Neural crest cell (in vitro differentiated cells): ENCODE data around the gene TAF7. TPM values are rescaled to one million over a fixed set of nuclear protein-coding genes. Genes with fewer than 3 reads are reported as not detected.

Experiments used
- DNase-seq: peaks from one replicate; pipeline ENCODE4 v3.0.0; 2021; ENCODE audit warnings: low read depth, mixed read lengths, low spot score
- H3K27ac Mint-ChIP-seq: one replicate; pipeline ENCODE4 v1.8.0; 2021; ENCODE audit warnings: mild to moderate bottlenecking, mixed read lengths; ENCODE audit not compliant: unreplicated experiment
- H3K27me3 Mint-ChIP-seq: 2 replicates; pipeline ENCODE4 v1.8.0; 2021; ENCODE audit warnings: low read depth, mild to moderate bottlenecking, mixed read lengths
- H3K36me3 Mint-ChIP-seq: 2 replicates; pipeline ENCODE4 v1.8.0; 2021; ENCODE audit warnings: low read depth, mild to moderate bottlenecking, mixed read lengths
- H3K4me1 Mint-ChIP-seq: 2 replicates; pipeline ENCODE4 v1.8.0; 2021; ENCODE audit warnings: mixed read lengths
- H3K4me3 Mint-ChIP-seq: one replicate; pipeline ENCODE4 v1.8.0; 2021; ENCODE audit warnings: mild to moderate bottlenecking, mixed read lengths
- H3K9me3 Mint-ChIP-seq: 2 replicates; pipeline ENCODE4 v1.8.0; 2021; ENCODE audit warnings: mixed read lengths
- total RNA-seq: library from RNA; stranded (reverse); gene quantifications from 2 replicates; pipeline ENCODE4 v1.2.1, GENCODE V29; 2021
- TF ChIP-seq, protein P1 (sequence below): fragments of 200-600 bp; sonication (generic); conservative IDR thresholded peaks from 2 replicates; pipeline ENCODE4 v1.5.0; 2021; ENCODE audit warnings: antibody characterized with exemption, mild to moderate bottlenecking

Gene TAF7
- total RNA-seq, 1 donor from 2014 or later, result 100 TPM

DNA sequence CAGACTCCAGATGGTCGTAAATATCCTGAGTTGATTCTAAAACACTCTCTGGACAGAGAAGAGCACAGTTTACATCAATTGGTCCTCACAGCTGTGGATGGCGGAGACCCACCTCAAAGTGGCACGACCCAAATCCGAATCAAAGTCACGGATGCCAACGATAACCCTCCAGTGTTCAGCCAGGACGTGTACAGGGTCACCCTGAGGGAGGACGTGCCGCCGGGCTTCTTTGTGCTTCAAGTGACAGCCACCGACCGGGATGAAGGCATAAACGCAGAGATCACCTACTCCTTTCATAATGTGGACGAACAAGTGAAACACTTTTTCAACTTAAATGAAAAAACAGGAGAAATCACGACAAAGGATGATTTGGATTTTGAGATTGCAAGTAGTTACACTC lies 40.1 kb upstream of the TAF7 start:
- no peak overlapping the region for H3K27ac Mint-ChIP-seq
- H3K36me3 Mint-ChIP-seq, result peaks cover 54% of the 10 kb centered on the region

DNA sequence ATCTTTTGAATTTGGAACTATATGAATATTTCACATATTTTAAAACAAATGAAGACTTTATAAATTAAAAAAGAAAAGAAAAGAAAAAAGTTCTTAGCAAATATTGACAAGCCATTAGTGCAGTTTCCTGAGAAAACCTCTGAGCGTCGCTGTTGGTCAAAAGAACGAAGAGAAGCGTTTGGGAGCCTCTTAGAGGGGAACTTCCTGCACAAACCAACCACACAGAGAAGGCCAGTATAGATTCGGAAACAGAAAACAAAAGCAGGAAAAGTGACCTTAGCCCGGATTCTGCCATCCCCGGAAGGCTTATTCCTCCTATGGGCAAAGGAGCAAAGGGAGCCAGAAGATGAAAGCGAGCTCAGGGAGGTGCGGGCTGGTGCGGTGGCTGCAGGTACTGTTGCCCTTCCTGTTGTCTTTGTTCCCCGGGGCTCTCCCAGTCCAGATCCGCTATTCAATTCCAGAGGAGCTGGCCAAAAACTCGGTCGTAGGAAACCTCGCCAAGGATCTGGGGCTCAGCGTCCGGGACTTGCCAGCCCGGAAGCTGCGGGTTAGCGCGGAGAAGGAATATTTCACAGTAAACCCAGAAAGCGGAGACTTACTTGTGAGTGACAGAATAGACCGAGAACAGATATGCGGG lies 39.3 kb upstream of the TAF7 start, which contains the start of gene PCDHGB2:
PCDHGB2 (plus strand) TSS at position 205 of the 637 bp plus-strand sequence; CDS start at position 347, 142 bp downstream.
- Mint-ChIP-seq H3K9me3 (peaks cover 19% of the 10 kb centered on the region), H3K36me3 (peaks cover 47% of the 10 kb centered on the region), H3K4me3 (no peak within 1 kb of the TSS), H3K27ac (no peak within 1 kb of the TSS), H3K27me3 (no peaks in the 10 kb centered on the region), H3K4me1 (no peaks in the 10 kb centered on the region)
- TF ChIP-seq, protein P1, sequence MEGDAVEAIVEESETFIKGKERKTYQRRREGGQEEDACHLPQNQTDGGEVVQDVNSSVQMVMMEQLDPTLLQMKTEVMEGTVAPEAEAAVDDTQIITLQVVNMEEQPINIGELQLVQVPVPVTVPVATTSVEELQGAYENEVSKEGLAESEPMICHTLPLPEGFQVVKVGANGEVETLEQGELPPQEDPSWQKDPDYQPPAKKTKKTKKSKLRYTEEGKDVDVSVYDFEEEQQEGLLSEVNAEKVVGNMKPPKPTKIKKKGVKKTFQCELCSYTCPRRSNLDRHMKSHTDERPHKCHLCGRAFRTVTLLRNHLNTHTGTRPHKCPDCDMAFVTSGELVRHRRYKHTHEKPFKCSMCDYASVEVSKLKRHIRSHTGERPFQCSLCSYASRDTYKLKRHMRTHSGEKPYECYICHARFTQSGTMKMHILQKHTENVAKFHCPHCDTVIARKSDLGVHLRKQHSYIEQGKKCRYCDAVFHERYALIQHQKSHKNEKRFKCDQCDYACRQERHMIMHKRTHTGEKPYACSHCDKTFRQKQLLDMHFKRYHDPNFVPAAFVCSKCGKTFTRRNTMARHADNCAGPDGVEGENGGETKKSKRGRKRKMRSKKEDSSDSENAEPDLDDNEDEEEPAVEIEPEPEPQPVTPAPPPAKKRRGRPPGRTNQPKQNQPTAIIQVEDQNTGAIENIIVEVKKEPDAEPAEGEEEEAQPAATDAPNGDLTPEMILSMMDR, result peak; percentile 31
- DNase-seq, result no peak

More for the DNA sequence above, 40.1 kb upstream of the TAF7 start:
- TF ChIP-seq, protein P1, result no peak
- Mint-ChIP-seq H3K4me3 (no peak overlapping the region), H3K27me3 (no peaks in the 10 kb centered on the region), H3K9me3 (peaks cover 24% of the 10 kb centered on the region), H3K4me1 (no peaks in the 10 kb centered on the region)
- DNase-seq, result no peak

DNA sequence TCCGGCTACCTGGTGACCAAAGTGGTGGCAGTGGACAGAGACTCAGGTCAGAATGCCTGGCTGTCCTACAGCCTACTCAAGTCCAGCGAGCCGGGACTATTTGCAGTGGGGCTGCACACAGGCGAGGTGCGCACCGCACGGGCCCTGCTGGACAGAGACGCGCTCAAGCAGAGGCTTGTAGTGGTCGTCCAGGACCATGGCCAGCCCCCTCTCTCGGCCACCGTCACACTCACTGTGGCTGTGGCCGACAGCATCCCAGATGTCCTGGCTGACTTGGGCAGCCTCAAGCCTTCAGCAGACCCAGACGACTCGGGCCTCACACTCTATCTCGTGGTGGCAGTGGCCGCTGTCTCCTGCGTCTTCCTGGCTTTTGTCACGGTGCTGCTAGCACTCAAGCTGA lies 36.4 kb upstream of the TAF7 start:
- H3K9me3 Mint-ChIP-seq, result peaks cover 20% of the 10 kb centered on the region
- TF ChIP-seq, protein P1, result no peak
- H3K36me3 Mint-ChIP-seq, result peaks cover 44% of the 10 kb centered on the region
- H3K27ac Mint-ChIP-seq, result no peak overlapping the region
- no peaks in the 10 kb centered on the region for H3K27me3 Mint-ChIP-seq
- no peaks in the 10 kb centered on the region for H3K4me1 Mint-ChIP-seq
- no peak overlapping the region for H3K4me3 Mint-ChIP-seq
- DNase-seq, result no peak

DNA sequence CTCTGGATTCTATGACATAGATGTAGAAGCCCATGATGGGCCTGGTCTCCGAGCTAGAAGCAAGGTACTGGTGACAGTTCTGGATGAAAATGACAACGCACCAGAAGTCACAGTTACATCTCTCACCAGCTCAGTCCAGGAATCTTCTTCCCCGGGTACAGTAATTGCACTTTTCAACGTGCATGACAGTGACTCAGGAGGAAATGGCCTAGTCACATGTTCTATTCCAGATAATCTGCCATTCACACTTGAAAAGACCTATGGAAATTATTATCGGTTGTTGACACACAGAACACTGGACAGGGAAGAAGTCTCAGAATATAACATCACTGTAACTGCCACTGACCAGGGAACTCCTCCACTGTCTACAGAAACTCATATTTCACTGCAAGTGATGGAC lies 35.5 kb upstream of the TAF7 start:
- Mint-ChIP-seq H3K9me3 (peaks cover 20% of the 10 kb centered on the region), H3K36me3 (peaks cover 42% of the 10 kb centered on the region), H3K27me3 (no peaks in the 10 kb centered on the region), H3K4me1 (no peaks in the 10 kb centered on the region), H3K4me3 (no peak overlapping the region), H3K27ac (no peak overlapping the region)
- TF ChIP-seq, protein P1, result no peak
- no peak for DNase-seq

DNA sequence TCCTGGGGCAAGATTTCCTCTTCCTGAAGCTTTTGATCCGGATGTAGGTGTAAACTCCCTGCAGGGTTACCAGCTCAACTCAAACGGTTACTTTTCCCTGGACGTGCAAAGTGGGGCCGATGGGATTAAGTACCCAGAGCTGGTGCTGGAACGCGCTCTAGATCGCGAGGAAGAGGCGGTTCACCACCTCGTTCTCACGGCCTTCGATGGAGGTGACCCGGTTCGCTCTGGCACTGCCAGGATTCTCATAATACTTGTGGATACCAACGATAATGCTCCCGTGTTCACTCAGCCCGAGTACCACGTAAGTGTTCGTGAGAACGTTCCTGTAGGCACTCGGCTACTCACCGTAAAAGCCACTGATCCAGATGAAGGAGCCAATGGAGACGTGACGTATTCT lies 35.1 kb upstream of the TAF7 start:
- H3K36me3 Mint-ChIP-seq, result peaks cover 37% of the 10 kb centered on the region
- no peak for DNase-seq
- H3K4me1 Mint-ChIP-seq, result no peaks in the 10 kb centered on the region
- no peaks in the 10 kb centered on the region for H3K27me3 Mint-ChIP-seq
- H3K9me3 Mint-ChIP-seq, result peaks cover 19% of the 10 kb centered on the region
- H3K27ac Mint-ChIP-seq, result no peak overlapping the region
- TF ChIP-seq, protein P1, result no peak
- no peak overlapping the region for H3K4me3 Mint-ChIP-seq
